ENCODE measurements around the gene ALDH1L1.

ALDH1L1 gene

DNA sequence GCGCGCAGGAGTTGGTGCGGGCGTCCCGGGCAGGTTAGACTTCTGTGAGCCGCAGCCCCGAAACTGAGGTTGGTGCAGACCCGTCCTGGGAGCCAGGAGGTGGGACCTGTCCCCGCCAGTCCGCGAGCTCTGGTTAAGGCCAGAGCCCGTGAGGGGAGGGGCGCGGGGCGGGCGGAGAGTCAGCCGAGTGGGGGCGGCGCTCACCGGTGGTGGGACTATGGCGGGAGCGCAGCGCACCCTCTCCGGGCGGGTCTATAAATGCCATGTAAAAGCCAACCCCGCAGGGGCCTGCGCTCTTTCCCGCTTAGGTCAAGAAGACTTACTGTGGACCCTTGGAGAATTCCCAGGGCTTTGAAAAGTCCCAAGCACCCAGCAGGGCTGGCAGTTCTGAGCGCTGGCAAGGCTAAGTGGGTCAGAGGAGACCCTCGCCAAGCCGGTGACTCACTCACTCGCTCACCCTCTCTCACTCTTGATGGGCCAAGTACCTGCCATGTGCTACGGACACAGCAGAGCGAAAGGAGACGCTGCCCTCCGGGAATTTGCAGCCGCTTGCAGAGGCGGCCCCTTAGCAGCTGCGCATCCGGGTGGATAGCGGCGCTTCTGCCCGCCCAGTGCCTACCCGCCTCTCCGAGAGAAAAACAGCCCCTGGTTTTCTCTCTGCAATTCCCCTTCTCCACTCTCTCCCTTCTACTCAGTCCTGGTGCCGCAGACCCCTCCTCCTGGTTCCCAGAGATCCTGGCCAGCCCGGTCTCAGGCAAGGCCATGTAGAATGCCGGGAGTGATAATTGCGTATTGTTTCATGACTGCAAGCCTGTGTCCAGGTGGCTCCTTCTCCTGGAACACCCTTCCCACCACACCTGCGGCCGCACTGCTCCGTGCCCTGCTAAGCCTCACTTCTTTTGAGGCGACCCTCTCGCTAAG lies at the start of gene ALDH1L1:
Gene ALDH1L1 (minus strand): TSS at position 110 of the 921 bp plus-strand sequence. CDS start 19,607 bp downstream, outside the sequence.
- DNase-seq: peak; percentile 10

DNA sequence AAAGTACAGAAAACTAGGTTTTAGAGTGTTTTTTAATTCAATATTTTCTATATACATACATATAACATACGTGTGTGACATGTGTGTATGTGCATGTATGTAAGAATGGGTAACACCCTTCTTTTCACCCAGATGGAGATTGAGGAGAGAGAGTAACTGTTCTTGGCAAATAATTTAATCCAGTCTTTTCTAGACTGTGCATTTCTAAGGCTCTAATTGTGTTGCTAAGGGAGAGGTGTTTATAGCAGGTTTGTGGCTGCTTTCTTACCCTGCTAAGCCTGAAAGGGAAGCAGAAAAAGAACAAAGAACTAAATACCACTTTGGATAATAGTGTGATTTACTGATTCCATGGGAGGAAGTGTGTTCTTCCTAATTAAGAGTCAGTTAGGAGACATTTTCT lies 46.0 kb upstream of the ALDH1L1 start:
- no peak for DNase-seq

DNA sequence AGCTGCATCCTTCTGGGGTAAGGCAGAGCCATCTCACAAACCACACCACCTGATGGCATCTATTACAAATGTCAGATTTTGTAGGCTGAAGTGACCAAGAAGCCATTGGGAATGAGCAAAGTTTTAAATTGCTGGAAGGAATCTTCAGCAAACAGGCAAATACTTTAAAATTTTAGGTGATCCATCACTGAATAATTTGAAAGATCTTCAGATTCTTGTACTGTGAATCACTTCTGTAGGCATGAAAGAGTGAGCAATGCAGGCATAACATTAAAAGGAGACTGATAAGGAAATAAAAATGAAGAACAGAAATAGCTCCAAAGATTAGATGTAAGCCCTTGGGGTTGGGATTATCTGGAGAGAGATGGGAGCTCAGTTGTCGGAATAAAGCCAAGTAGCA lies 36.0 kb upstream of the ALDH1L1 start:
- DNase-seq: peak; percentile 77

DNA sequence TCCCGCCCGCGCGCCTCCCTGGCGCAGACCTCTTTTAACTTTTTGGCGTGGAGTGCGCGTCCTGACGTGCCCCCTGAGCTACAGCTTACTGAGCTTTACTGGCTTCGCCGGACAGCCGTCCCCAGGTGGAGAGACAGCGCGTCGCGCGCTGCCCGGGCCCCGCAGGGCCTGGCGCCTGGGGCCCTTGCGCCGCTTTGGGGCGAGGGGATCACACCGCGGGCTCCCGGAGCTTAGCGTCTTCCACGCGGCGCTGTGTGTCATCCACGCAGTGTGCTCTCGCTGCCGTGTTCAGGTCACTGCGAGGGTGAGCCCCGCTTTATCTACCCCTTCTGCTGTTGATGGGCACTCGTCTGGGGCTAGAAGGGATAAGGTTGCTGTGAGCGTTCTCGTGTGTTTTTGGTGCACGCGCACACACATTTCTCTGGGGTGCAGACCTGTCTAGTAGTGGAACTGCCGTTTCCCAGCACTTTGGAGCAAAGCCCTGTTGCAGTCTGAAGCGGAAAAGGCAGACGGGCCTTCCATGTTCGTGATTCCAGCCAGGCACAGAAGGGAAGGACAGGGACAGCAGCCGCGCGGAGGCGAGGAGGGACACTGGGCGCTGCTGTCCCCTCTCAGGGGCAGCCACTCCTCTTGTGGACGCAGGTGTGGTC lies 33.1 kb upstream of the ALDH1L1 start:
- peak; percentile 7 for DNase-seq

DNA sequence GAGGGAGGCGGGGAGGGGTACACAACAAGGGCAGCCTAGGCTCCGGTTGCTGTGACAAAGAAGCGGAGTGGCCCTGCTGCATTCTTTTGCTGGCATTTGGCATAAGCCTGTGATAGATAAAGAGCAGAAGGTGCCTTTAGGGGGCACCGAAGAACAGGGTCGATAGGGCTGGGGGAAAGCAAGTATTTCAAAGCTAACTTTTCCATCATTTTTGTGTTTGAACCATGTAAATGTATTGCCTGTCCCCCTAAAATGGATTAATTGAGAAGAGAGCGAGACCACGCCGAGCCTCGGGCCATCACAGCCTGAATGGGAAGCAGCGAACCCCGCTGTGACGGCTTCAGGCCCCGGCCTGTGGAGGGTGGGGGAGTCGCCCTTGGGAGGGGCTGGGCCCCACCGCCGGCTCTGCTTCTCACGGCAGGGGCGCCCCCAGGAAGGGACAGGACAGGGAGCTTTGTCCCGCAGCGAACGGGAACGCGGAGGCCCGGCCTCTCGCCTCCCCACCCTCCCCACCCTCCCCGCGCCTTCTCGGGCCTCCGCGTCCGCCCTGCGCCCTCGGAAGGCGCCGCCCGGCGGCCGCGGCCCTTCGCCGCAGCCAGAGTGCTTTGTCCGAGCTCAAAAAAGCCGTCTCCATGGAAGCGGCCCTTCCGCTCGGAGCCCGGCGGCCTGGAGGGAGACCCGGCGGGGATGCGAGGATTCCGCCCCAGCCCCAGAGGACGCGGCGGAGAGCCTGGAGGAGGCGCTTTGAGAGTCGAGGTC lies 32.4 kb upstream of the ALDH1L1 start:
- DNase-seq: peak; percentile 60

DNA sequence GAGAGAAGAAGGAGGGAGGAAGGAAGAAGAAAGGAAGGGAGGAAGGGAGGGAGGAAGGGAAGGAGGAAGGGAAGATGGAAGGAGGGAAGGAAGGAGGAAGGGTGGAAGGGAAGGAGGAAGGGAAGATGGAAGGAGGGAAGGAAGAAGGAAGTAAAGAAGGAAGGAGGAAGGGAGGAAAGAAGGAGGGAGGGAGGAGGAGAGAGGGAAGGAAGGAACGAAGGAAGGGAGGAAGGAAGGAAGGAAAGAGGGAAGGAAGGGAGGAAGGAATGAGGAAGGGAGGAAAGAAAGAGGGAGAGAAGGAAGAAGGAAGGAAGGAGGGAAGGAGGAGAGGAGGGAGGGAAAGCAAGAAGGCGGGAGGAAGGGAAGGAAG lies 31.8 kb upstream of the ALDH1L1 start:
- no peak for DNase-seq

DNA sequence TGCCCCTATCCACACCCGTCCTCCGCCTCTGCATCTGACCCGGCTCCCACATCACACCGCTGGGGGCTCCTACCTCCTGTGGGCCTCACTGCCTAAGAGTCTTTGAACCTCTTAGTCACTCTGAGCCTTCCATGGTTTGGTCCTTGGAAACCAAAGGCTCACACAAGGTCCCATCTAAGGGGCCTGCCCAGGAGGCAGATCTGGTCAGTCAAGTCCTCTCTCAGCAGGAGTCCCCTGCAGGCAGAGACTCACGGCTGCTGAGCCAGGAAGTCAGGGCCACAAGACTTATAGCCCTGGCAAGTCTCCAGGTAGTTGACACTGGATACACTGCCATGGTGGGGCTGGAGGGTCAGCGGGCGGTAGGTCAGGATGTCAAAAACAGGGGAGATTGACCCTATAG lies 31.2 kb upstream of the ALDH1L1 start:
- no peak for DNase-seq

DNA sequence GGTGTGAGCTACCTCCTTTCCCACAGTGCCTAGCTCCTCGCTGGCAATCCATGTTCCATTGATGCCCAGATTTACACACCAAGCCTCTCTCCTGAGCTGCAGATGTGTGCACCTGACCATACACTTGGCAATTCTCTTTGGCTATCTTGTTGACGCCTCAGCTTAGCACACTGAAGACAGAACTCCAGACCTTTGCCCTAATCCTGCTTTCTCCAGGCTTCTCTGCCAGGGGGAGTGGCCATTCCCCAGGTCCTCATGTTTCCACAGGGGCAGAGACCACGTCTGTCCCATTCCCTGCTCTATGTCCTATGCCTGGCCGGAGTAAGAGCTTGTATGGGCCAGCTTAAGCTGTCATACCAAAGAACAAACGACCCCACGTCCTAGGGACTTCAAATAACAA lies 30.2 kb upstream of the ALDH1L1 start:
- DNase-seq: no peak

DNA sequence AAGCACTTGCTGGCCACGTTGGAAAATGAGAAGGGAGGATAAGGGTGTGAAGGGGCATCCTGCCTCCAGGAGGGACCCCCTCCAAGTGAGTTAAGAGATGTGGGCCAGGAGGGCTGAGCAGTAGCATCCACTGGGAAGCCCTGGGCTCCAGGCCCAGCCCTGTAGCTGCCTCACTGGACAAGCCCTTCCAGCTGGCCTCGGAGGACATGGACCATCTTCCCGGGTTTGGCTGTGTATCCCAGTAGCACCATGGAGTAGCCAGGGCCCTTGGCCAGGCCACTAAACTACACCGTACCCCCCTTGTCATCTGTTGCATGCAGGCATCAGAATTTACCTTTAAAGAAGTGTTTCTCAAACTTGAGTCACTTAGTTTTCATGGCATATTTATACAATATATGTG lies 29.4 kb upstream of the ALDH1L1 start:
- no peak for DNase-seq

DNA sequence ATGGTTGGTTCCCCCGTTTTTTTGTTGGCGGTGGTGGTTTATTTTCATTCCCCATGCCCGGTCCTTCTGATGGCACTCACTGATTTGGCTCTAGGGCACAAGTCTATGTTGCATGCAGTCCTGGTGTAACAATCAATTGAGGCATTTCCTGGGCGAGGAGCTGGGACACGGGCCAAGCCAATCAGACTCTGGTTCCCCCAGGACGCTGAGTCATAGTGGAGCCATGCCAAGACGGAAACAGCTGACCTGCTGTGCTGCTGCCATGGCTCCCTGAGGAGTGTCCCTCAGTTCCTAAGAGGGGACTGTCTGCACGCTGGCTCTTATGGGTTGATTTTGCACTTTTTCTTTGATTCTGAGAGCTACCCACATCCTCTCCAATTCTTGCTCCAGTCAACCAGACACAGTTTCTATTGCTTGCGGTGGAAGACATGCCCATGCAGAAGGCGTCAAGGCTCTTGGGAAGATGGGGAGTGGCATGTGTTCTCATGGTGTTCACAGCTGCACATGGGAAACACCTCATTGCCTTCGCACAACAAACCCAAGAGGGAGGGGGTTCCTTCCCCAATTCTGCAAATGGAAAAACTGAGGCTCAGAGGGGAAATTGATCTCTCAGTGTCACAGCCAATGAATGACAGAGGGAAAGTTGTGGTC lies 28.3 kb upstream of the ALDH1L1 start:
- peak; percentile 91 for DNase-seq

DNA sequence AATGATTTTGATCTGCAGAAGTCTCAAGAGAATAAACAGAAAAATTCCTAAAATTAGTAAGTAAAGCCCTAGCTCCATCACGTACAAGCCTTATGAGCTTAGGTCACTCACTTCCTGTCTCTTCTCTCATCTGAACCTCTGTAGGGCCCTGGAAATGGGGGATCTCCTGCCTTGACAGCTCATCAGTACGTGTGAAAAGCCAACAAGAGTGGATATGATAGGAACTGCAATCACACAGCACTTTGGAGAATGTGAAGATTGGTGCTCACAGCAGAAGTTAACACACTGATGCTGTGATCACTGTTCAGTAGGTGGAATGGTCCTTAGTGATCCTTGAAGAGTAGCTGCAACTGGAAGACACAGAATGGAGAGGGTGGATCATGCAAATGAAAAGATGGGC lies 27.8 kb upstream of the ALDH1L1 start:
- DNase-seq: peak; percentile 52

DNA sequence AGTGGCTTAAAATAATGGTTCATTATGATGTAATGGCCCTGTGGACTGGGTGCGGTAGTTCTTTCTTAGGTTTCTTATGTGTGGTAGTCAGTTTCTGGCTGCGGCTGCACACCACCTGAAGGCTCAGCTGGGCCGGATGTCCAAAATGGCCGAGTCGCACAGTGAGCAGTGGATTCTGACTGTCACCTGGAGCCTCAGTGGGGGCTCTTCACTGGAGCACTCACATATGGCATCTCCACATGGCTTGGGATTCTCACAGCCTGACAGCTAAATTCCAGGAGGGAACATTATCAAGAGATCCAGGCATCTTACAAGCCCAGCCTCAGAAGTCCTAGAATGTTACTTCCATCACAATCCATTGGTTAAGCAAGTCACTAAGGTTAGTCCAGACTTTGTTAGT lies 26.8 kb upstream of the ALDH1L1 start:
- no peak for DNase-seq

DNA sequence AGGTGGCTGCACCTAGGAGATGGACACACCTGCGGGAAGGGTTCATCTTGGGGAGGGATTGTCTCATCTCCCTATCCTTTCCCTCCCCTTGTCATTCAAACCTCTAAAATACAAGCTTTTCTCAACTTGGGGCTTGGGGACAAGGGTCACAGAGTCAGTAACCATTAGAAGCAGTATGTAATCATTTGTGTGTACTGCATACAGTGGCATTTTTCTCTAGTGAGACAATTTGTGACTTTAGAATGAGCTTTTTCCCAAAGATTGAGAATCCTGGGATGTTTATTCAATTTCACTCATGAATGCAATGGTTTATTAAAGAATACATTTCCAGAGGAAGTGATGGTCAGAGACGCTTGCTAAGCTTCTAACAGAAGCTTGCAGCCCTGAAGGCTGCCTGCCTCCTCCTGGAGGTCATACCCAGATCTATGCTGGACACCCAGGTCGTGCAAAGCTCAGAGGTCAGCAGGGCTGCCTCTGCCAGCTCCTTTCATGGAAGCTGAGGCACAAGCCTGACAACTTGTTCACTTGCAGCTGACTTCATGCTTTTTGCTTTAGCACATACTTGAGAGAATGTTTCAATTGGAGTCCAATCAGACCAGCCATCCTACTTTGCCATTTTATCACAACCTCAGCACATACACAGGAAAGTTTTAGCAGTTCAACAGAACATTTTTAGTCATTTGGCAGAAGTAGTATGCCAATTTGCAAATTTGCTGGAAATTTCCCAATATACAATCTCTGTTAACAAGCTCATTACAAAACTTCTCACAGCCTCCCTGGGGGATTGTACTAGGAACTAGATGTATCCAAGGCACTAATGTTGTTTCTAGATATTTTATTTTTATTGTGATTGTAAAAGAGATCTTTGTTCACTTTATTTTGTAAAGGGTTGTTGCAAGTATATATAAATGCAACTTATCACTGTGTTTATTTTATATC lies 25.6 kb upstream of the ALDH1L1 start:
- DNase-seq: no peak

DNA sequence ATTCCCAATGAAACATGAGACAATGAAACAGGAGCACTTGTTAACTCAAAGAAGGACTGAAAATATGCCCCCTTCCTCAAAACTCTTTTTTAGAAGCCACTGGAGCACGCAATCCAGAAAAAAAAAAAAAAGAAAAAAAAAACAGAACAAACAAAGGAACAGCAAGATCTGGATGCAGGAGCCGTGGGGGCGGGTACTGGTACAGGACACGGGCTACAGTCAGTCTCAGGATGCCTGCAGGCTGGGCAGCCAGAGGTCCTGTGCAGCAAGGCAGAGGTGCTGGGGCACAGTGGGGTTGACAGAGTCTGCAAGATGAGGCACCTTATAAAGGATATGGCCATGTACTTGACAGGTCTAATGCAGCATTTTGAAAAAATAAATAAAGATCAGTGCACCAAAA lies 22.3 kb upstream of the ALDH1L1 start:
- DNase-seq: no peak

DNA sequence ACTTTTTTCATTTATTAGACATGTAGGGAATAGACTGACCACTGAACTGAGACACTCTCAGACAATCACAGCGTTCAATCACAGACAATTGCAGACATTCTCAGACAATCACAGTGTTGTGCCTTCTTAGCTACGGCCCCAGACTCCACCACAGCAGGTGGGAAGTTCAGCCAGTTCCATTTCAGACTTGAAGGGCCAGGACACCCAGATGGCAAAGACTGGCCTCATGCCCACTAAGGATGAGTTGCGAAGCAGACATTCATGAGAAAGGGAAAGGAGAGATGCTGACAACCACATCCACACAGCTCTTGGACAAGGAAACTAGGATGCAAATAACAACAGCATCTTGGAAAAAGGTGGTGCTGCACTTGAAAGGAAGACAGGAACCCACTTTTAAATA lies 21.9 kb upstream of the ALDH1L1 start:
- no peak for DNase-seq

DNA sequence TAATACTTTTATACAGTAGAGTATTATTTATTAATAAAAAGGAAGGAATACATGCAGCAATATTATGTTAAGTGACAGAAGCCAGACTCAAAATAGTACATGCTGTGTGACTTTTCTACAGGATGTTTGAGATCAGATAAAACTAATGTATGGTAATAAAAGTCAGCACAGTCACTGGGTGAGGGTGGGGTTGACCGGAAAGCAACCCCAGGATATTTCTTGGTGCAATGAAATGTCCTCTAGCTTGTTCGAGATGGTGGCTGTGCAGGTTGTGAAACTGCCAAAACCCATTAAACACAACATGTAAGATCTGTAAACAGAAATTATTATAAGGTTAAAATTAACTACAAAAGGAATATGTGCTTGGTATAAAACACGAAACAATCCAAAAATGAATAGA lies 20.8 kb upstream of the ALDH1L1 start:
- no peak for DNase-seq

DNA sequence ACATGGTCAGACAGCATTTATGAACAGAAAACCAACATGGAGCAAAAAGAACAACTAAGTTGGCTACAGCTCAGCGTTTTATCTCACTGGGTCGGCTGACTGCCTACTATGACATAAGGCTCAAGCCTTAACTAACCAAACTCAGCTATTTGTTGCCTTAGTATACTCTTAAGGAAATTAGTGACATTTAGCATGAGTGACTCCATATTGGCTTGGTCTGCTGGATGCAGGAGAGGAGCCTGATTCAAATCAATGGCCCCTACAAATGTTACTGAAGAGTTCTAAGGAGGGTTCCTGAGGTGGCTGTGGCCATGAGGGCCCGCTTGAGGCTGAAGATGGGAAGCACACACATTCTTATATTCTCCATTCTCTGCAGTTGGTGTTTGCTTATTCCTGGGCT lies 20.1 kb upstream of the ALDH1L1 start:
- DNase-seq: no peak

DNA sequence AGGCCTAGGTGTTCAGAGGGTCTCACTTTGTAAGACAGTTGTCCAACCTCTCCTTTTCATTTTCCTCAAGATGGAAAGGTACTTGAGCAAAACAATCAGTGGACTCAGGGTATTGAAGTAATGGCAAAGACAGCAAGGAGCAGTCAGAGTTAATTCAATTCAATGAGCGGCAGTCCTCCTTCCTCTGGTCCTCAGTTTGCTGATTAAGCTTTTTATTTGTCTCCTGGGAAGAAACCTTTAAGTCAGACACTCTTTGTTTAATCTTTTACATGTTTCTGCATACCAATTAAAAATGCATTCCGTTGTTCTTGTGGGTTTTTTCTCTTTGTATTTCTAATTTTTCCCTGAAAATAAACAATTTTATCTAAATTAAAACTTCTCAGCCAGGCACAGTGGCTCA lies 18.9 kb upstream of the ALDH1L1 start:
- DNase-seq: no peak

DNA sequence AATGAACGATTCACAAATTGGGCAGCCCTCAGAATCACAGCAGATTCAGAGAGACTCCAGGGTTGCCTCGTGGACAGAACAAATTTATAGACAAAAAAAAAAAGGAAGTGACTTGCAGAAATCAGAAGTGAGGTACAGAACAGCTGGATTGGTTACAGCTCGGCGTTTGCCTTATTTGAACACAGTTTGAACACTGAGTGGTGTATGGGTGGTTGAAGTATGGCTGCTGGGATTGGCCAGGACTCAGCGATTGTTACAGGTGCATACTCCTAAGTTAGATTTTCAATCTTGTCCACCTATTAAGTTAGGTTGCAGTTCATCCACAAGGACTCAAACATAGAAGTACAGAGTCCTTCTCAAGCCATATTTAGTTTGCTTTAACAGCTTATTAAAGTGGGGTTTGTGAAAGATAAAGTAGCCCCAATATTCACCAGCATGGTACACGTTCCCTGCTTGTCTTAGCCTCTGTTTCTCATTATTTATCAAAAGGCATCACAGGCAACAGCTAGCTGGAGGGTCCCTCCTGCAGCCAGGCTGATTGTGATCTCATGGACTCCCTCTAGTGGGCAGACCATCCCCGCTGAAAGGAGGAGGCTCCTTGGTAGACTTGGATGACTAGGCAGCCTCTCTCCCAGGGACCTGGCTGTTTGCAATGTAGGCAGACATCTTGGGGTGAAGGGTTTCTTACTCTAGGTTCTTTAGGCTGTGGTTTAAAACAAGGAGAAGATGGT lies 17.6 kb upstream of the ALDH1L1 start:
- DNase-seq: peak; percentile 56

DNA sequence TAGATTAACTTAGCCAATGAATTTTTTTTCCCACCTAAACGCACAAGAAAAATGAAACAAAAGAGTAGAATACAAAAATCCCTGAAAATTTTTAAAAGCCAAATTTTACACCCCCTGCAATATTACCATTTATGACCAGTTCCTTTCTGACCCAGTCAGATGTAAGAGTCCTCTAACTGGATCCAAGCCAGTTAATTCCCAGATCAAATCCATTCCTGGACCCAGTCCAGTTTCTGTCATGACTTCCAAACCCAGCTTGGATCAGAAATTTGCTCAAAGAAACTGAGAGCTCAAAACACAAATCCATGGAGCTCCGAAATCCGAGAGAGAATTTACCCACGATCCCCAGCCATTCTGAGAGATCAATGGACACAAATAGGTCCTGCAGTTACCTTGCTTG lies 17.0 kb upstream of the ALDH1L1 start:
- DNase-seq: no peak

DNA sequence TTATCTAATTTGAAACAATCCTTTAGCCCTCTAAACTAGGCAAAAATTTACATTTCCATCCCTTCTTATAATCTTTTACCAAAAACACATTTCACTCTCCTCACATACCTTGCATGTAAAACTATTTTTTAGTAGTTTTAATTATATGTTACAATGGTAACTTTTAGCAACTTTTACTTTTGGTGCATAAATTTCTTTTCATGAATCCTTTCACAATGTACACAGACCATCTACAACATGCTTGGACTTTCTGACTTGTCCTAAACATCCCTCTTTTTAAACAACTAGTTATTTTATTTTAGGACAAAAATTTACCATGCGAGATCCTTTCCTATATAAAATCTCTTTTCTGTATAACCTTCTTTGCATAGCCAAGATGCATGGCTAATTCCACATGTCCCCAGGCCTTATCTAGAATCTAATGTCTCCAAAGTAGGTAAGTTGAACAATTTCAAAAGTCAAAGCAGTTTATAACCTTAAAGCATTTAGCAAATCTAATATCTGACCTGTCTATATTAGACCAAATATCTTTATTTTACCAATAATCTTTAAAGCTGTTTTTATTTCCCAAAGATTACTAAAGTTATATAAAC lies 14.4 kb upstream of the ALDH1L1 start:
- DNase-seq: peak; percentile 15
